ENCODE measurements around the gene SLC25A22. TPM values are rescaled to one million over a fixed set of nuclear protein-coding genes. Genes with fewer than 3 reads are reported as not detected.
A peak's percentile ranks its signal among the peaks of the same experiment; 100 is the strongest.

Gene SLC25A22
- total and polyA plus RNA-seq, 9 of the 15 experiments (the other 6 are each of a cell fraction or from before 2014, with no cell fraction given): 0.41 to 55.4 (median 11.4) TPM

DNA sequence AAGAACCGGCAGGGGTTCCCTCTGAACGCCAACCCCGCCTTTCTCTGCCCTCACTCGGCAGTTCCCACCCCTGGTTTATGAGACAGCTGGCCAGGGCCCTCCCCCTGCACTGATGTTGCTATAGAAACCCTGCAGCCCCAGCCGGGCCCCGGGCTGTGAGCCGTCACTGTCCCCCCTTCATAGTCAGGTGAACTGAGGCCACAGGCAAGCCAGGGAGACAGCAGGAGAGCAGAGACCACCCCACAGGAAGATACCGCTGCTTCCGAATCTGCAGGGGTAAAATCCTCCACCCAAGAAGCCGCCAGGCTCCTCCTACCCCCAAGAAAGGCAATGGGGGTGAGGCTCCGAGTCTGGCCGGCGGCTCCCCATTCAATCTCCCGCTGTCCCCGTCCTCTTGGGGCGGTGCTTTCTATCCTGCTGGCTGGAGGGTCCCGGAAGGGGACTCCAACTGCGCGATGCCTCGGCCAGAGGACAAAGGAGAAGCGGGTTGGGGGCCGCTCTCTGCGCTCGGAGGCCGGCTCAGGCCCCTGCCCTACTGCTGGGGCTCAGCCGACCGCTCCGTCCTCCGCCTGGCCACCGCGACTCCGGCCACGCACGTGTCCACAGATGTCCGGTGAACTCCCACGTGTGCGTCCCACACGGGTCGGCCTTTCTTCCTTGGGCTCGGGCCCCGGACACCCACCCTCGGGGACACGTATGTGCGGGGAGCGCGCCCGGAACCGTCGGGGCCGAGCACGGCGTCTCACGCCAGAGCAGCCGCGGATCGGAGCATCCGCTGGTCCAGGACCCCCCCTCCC, 587 bp downstream of the SLC25A22 start (continued):
- TF ChIP-seq ZEB2 (IDR thresholded peaks at IDR 0.05) (no peak), PHF21A (IDR thresholded peaks at IDR 0.05; ENCODE audit: borderline replicate concordance, low read depth) (no peak), ELK1 (CRISPR knock-in tag; IDR thresholded peaks at IDR 0.05) (no peak), CBX2 (IDR thresholded peaks at IDR 0.05; ENCODE audit: insufficient read depth, low read length, poor library complexity, severe bottlenecking) (no peak), E2F3 (CRISPR knock-in tag; IDR thresholded peaks at IDR 0.05) (no peak), ZNF586 (CRISPR knock-in tag; conservative IDR thresholded peaks at IDR 0.05) (no peak), MTA2 (IDR thresholded peaks at IDR 0.05; ENCODE audit: low read depth) (no peak), MCM5 (IDR thresholded peaks at IDR 0.05; ENCODE audit: low read depth) (no peak), GATAD2B (IDR thresholded peaks at IDR 0.05; ENCODE audit: borderline replicate concordance) (no peak), KLF6 (CRISPR knock-in tag; IDR thresholded peaks at IDR 0.05; ENCODE audit: borderline replicate concordance) (no peak), JUND (IDR thresholded peaks at IDR 0.05; ENCODE audit: borderline replicate concordance, low read depth, low read length) (no peak), JUND (tag; IDR thresholded peaks at IDR 0.05; ENCODE audit: borderline replicate concordance, low read depth, low read length) (no peak), SMARCA5 (IDR thresholded peaks at IDR 0.05) (no peak), ZNF79 (CRISPR knock-in tag; IDR thresholded peaks at IDR 0.05; ENCODE audit: low read depth) (no peak), SUPT5H (IDR thresholded peaks at IDR 0.05) (peak; percentile 35), GATAD2A (IDR thresholded peaks at IDR 0.05) (no peak), ZNF12 (CRISPR knock-in tag; IDR thresholded peaks at IDR 0.05) (no peak), MAFK (IDR thresholded peaks at IDR 0.05; ENCODE audit: low read length) (no peak), FIP1L1 (IDR thresholded peaks at IDR 0.05; ENCODE audit: low read depth, low read length, poor library complexity, severe bottlenecking) (peak; percentile 8), CHD4 (IDR thresholded peaks at IDR 0.05; ENCODE audit: insufficient read depth, insufficient replicate concordance, low read depth, low read length, poor library complexity, severe bottlenecking) (no peak), ZNF143 (CRISPR knock-in tag; IDR thresholded peaks at IDR 0.05) (peak; percentile 40; the same call in 1 of the 2 replicates)
- TF ChIP-seq, protein P1, sequence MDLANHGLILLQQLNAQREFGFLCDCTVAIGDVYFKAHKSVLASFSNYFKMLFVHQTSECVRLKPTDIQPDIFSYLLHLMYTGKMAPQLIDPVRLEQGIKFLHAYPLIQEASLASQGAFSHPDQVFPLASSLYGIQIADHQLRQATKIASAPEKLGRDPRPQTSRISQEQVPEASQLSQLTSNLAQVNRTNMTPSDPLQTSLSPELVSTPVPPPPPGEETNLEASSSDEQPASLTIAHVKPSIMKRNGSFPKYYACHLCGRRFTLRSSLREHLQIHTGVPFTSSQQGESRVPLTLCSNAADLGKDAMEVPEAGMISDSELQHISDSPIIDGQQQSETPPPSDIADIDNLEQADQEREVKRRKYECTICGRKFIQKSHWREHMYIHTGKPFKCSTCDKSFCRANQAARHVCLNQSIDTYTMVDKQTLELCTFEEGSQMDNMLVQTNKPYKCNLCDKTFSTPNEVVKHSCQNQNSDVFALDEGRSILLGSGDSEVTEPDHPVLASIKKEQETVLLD (IDR thresholded peaks at IDR 0.05): 0 out of 2 replicates have a peak, but pooled peaks have one; percentile 33
- TF ChIP-seq, protein P2, sequence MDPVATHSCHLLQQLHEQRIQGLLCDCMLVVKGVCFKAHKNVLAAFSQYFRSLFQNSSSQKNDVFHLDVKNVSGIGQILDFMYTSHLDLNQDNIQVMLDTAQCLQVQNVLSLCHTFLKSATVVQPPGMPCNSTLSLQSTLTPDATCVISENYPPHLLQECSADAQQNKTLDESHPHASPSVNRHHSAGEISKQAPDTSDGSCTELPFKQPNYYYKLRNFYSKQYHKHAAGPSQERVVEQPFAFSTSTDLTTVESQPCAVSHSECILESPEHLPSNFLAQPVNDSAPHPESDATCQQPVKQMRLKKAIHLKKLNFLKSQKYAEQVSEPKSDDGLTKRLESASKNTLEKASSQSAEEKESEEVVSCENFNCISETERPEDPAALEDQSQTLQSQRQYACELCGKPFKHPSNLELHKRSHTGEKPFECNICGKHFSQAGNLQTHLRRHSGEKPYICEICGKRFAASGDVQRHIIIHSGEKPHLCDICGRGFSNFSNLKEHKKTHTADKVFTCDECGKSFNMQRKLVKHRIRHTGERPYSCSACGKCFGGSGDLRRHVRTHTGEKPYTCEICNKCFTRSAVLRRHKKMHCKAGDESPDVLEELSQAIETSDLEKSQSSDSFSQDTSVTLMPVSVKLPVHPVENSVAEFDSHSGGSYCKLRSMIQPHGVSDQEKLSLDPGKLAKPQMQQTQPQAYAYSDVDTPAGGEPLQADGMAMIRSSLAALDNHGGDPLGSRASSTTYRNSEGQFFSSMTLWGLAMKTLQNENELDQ (CRISPR knock-in tag; IDR thresholded peaks at IDR 0.05; ENCODE audit: borderline replicate concordance): no peak

Data from K562 (cell line).